Neural cell (in vitro differentiated cells): ENCODE data around the gene GPC5. TPM values are rescaled to one million over a fixed set of nuclear protein-coding genes. Genes with fewer than 3 reads are reported as not detected.
"Not testable (repeated sequence)": the region's sequence is repeated elsewhere in the genome, so short reads cannot be mapped to it uniquely, and the experiment has no call there.

Source experiments
- H2AFZ ChIP-seq: fragments of 200-600, 300-800 bp; sonication (generic), shearing (Covaris generic); 2 replicates; pipeline ENCODE4 v1.6.0; 2014; ENCODE audit warnings: low read depth, mild to moderate bottlenecking, antibody characterized with exemption, low read length, moderate library complexity
- H3F3A ChIP-seq: fragments of 200-600 bp; shearing (Covaris generic); 2 replicates; pipeline ENCODE4 v1.6.1; 2016; ENCODE audit warnings: mild to moderate bottlenecking, moderate library complexity, mixed read lengths, antibody characterized with exemption, low read length; ENCODE audit not compliant: insufficient read depth, poor library complexity, severe bottlenecking
- H3K27ac ChIP-seq: fragments of 200-600, 300-800 bp; sonication (generic), shearing (Covaris generic); 2 replicates; pipeline ENCODE4 v1.5.1; 2014; ENCODE audit warnings: mild to moderate bottlenecking, low read length, moderate library complexity
- H3K27me3 ChIP-seq: fragments of 300-800, 200-600 bp; sonication (generic), shearing (Covaris generic); 2 replicates; pipeline ENCODE4 v1.6.0; 2014; ENCODE audit warnings: mild to moderate bottlenecking, low read depth, low read length, moderate library complexity; ENCODE audit not compliant: insufficient read depth
- H3K36me3 ChIP-seq: fragments of 300-800, 200-600 bp; sonication (generic), shearing (Covaris generic); 2 replicates; pipeline ENCODE4 v1.5.1; 2014; ENCODE audit warnings: mild to moderate bottlenecking, antibody characterized with exemption, low read length, moderate library complexity; ENCODE audit not compliant: insufficient read depth
- H3K4me2 ChIP-seq: fragments of 300-800, 200-600 bp; sonication (generic), shearing (Covaris generic); 2 replicates; pipeline ENCODE4 v1.6.0; 2014; ENCODE audit warnings: mild to moderate bottlenecking, low read length
- H3K4me3 ChIP-seq: fragments of 300-800, 200-600 bp; sonication (generic), shearing (Covaris generic); 2 replicates; pipeline ENCODE4 v1.5.1; 2014; ENCODE audit warnings: mild to moderate bottlenecking, low read length, moderate library complexity
- H3K79me2 ChIP-seq: fragments of 200-600 bp; shearing (Covaris generic); replicated peaks from 2 replicates; pipeline ENCODE4 v1.6.0; 2014; ENCODE audit warnings: mild to moderate bottlenecking, low read length, moderate library complexity; ENCODE audit not compliant: insufficient read depth
- H3K9ac ChIP-seq: fragments of 300-800, 200-600 bp; sonication (generic), shearing (Covaris generic); 2 replicates; pipeline ENCODE4 v1.6.1; 2016; ENCODE audit warnings: mild to moderate bottlenecking, low read length, mixed read lengths
- H3K9me2 ChIP-seq: fragments of 200-600 bp; shearing (Covaris generic); 2 replicates; pipeline ENCODE4 v1.6.1; 2016; ENCODE audit warnings: mild to moderate bottlenecking, low read length, mixed read lengths; ENCODE audit not compliant: insufficient read depth
- H3K9me3 ChIP-seq: fragments of 200-600, 300-800 bp; sonication (generic), shearing (Covaris generic); 2 replicates; pipeline ENCODE4 v1.6.1; 2016; ENCODE audit warnings: mild to moderate bottlenecking, mixed run types, low read length, moderate library complexity, mixed read lengths
- H4K20me1 ChIP-seq: fragments of 200-600 bp; shearing (Covaris generic); 2 replicates; pipeline ENCODE4 v1.6.1; 2016; ENCODE audit warnings: mild to moderate bottlenecking, mixed run types; ENCODE audit not compliant: insufficient read depth
- EP300 ChIP-seq: fragments of 450-650 bp; conservative IDR thresholded peaks from 2 replicates; pipeline ENCODE4 v1.6.1; 2014; ENCODE audit warnings: antibody characterized with exemption, mild to moderate bottlenecking, moderate library complexity; ENCODE audit not compliant: poor library complexity, severe bottlenecking
- EZH2 ChIP-seq: fragments of 200-600, 300-800 bp; shearing (Covaris generic), sonication (generic); IDR thresholded peaks from 2 replicates; pipeline ENCODE4 v1.6.1; 2014; ENCODE audit warnings: antibody characterized with exemption, low read length, borderline replicate concordance, mild to moderate bottlenecking; ENCODE audit not compliant: insufficient read depth, poor library complexity, severe bottlenecking
- MXI1 ChIP-seq: fragments of 450-650 bp; conservative IDR thresholded peaks from 2 replicates; pipeline ENCODE4 v1.6.1; 2014; ENCODE audit warnings: antibody characterized with exemption, mild to moderate bottlenecking; ENCODE audit not compliant: poor library complexity, severe bottlenecking
- POLR2AphosphoS5 ChIP-seq: IDR thresholded peaks from 2 replicates; pipeline ENCODE4 v1.6.1; 2012
- RAD21 ChIP-seq: fragments of 450-650 bp; conservative IDR thresholded peaks from 2 replicates; pipeline ENCODE4 v1.6.1; 2014; ENCODE audit warnings: antibody characterized with exemption, mild to moderate bottlenecking, moderate library complexity
- SMC3 ChIP-seq: fragments of 450-650 bp; conservative IDR thresholded peaks from 2 replicates; pipeline ENCODE4 v1.6.1; 2014; ENCODE audit warnings: antibody characterized with exemption, mild to moderate bottlenecking, moderate library complexity; ENCODE audit not compliant: poor library complexity
- TAF1 ChIP-seq: IDR thresholded peaks from 2 replicates; pipeline ENCODE4 v1.6.1; 2012; ENCODE audit warnings: low read depth
- polyA plus RNA-seq: library from polyadenylated mRNA; depleted of rRNA; stranded (reverse); fragments of >200 nt; gene quantifications from 2 replicates; pipeline ENCODE4 v1.2.3, GENCODE V29; 2014
- TF ChIP-seq, protein P1 (sequence below): fragments of 450-650 bp; IDR thresholded peaks from 2 replicates; pipeline ENCODE4 v1.5.1; 2014; ENCODE audit warnings: antibody characterized with exemption, mild to moderate bottlenecking, moderate library complexity; ENCODE audit not compliant: poor library complexity, severe bottlenecking
- TF ChIP-seq, protein P2 (sequence below): IDR thresholded peaks from 2 replicates; pipeline ENCODE4 v1.6.1; 2012; ENCODE audit warnings: borderline replicate concordance

GPC5 gene
- polyA plus RNA-seq, 1 donor from 2014 or later = 5.0 TPM

DNA sequence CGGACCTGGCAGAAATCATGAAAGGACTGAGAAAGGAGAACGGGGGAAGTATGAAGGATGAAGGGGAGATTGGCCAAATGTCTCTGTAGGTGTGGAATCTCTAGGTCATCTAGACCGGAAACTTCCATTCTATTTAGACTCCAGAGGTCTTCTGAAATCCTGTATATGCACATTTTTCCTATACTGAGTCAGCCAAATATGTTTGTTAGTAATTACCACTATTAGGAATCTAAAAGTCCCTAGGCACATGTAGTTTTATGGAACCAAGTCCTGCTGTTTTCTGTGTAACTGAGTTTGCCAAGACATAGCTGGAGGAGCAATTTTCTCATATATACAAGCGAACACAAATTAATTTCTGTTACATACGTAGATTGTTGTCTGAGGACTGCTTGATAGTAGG, 498.1 kb downstream of the GPC5 start:
- Histone ChIP-seq H3F3A (no peaks in the 10 kb centered on the region), H2AFZ (no peak overlapping the region), H3K9ac (no peak overlapping the region), H3K4me3 (no peak overlapping the region), H3K9me3 (no peaks in the 10 kb centered on the region), H3K4me2 (no peak overlapping the region), H4K20me1 (no peaks in the 10 kb centered on the region), H3K27me3 (no peaks in the 10 kb centered on the region), H3K27ac (no peak overlapping the region), H3K79me2 (no peaks in the 10 kb centered on the region), H3K36me3 (no peaks in the 10 kb centered on the region), H3K9me2 (no peaks in the 10 kb centered on the region)
- TF ChIP-seq EP300 = no peak
- TF ChIP-seq, protein P1, sequence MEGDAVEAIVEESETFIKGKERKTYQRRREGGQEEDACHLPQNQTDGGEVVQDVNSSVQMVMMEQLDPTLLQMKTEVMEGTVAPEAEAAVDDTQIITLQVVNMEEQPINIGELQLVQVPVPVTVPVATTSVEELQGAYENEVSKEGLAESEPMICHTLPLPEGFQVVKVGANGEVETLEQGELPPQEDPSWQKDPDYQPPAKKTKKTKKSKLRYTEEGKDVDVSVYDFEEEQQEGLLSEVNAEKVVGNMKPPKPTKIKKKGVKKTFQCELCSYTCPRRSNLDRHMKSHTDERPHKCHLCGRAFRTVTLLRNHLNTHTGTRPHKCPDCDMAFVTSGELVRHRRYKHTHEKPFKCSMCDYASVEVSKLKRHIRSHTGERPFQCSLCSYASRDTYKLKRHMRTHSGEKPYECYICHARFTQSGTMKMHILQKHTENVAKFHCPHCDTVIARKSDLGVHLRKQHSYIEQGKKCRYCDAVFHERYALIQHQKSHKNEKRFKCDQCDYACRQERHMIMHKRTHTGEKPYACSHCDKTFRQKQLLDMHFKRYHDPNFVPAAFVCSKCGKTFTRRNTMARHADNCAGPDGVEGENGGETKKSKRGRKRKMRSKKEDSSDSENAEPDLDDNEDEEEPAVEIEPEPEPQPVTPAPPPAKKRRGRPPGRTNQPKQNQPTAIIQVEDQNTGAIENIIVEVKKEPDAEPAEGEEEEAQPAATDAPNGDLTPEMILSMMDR = no peak
- no peak for TF ChIP-seq RAD21
- no peak for TF ChIP-seq POLR2AphosphoS5
- TF ChIP-seq SMC3 = no peak
- no peak for TF ChIP-seq TAF1
- TF ChIP-seq, protein P2, sequence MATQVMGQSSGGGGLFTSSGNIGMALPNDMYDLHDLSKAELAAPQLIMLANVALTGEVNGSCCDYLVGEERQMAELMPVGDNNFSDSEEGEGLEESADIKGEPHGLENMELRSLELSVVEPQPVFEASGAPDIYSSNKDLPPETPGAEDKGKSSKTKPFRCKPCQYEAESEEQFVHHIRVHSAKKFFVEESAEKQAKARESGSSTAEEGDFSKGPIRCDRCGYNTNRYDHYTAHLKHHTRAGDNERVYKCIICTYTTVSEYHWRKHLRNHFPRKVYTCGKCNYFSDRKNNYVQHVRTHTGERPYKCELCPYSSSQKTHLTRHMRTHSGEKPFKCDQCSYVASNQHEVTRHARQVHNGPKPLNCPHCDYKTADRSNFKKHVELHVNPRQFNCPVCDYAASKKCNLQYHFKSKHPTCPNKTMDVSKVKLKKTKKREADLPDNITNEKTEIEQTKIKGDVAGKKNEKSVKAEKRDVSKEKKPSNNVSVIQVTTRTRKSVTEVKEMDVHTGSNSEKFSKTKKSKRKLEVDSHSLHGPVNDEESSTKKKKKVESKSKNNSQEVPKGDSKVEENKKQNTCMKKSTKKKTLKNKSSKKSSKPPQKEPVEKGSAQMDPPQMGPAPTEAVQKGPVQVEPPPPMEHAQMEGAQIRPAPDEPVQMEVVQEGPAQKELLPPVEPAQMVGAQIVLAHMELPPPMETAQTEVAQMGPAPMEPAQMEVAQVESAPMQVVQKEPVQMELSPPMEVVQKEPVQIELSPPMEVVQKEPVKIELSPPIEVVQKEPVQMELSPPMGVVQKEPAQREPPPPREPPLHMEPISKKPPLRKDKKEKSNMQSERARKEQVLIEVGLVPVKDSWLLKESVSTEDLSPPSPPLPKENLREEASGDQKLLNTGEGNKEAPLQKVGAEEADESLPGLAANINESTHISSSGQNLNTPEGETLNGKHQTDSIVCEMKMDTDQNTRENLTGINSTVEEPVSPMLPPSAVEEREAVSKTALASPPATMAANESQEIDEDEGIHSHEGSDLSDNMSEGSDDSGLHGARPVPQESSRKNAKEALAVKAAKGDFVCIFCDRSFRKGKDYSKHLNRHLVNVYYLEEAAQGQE = no peak
- no peak for TF ChIP-seq EZH2
- no peak for TF ChIP-seq MXI1

DNA sequence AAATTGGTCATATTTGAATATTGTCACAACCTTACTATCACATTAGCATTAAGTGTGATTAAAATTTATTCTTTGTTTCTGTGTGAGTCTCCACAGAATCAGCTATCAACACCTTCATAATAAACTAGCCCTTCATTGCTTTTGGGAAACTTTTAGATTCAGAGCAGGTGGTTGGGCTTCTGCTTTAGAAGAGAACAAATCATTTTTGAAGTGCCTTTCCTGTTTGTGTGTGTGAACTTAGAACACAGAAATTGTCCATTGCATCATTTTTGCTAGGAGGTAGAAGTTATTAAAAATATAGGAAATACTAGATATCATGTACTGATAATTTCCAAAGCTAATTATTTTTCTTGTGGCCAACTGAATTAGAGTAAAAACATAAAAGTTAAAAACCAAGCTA, 500.6 kb downstream of the GPC5 start:
- not testable (repeated sequence) for H3K27ac ChIP-seq, H3K27me3 ChIP-seq, H3K4me2 ChIP-seq, H3K4me3 ChIP-seq, H4K20me1 ChIP-seq, H2AFZ ChIP-seq, H3K9me2 ChIP-seq, H3K79me2 ChIP-seq, H3K9me3 ChIP-seq, H3K9ac ChIP-seq, H3F3A ChIP-seq, H3K36me3 ChIP-seq

DNA sequence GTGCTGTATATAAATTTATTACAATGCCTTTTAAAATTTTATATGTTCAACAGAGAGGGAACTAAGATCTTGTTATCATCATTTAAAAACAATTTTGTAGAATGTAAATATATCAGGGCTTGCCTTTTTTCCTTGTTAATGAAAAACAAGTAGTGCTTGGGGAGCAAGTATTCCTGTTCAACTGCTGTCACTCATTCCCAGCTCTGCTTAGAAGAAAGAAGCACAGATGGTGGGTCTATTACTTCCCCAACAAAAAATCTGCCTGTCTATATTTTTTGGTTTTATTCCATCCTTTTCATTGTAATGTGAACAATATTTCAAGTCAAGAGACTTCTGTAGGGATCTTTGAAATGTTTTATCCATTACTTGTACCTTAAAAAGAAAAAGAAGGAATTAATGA, 503.9 kb downstream of the GPC5 start:
- no peak overlapping the region for H2AFZ ChIP-seq

More for the DNA sequence above, 503.9 kb downstream of the GPC5 start:
- H3K27me3 ChIP-seq = no peaks in the 10 kb centered on the region
- no peaks in the 10 kb centered on the region for H3K79me2 ChIP-seq
- no peaks in the 10 kb centered on the region for H3F3A ChIP-seq
- no peaks in the 10 kb centered on the region for H3K9me3 ChIP-seq
- no peaks in the 10 kb centered on the region for H3K9me2 ChIP-seq
- H4K20me1 ChIP-seq = no peaks in the 10 kb centered on the region
- TF ChIP-seq EZH2 (no peak), MXI1 (no peak), POLR2AphosphoS5 (no peak), TAF1 (no peak), RAD21 (no peak)
- TF ChIP-seq, protein P1 = no peak
- no peak overlapping the region for H3K9ac ChIP-seq
- no peak overlapping the region for H3K4me3 ChIP-seq
- no peak overlapping the region for H3K4me2 ChIP-seq
- no peak overlapping the region for H3K27ac ChIP-seq
- no peaks in the 10 kb centered on the region for H3K36me3 ChIP-seq
